ENCODE data around the gene SLC25A21.

Gene SLC25A21

DNA sequence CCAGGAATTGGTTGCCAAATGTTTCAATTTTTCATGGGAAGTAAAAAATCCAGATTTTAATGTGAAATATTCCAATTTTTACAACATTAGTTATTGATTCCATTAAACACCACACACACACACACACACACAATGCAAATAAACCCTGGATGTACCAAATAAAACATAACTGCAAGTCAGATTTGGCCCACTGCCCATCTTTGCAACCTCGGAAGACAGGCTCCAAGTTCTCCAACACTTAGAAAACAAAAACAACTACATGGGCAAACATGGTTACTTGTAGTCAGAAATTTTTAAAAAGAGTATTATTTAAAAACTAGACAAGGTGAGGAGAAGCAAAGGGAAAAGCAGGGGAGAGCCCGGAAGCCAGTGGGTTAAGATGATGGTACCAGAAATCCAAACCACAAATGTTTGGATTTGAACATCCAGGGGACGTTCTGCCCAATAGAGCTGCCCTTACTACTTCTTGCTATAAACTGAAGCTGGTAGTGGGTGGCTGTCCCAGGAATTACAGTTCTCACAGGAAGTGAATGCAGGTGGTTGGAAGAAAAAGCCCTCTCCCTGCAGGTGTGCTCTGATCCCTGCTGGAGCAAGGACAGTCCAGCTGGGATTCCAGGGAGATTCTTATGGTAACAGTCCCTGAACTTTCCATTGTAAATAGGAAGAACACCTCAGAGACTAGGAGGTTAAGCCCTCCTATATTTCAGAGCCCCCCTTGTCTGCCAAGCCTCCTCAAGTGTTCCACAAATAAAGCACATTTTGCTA, 111.7 kb downstream of the SLC25A21 start (continued):
- TF ChIP-seq ZFP69B (tag by site-specific recombination; IDR thresholded peaks at IDR 0.05) (no peak), TSHZ1 (tag by site-specific recombination; IDR thresholded peaks at IDR 0.05; ENCODE audit: borderline replicate concordance) (no peak), ZNF23 (tag by site-specific recombination; IDR thresholded peaks at IDR 0.05; ENCODE audit: borderline replicate concordance) (no peak), ZNF398 (tag by site-specific recombination; IDR thresholded peaks at IDR 0.05) (0 out of 2 replicates have a peak, but pooled peaks have one; percentile 12), ZSCAN16 (tag by site-specific recombination; IDR thresholded peaks at IDR 0.05) (no peak), MZF1 (tag by site-specific recombination; IDR thresholded peaks at IDR 0.05; ENCODE audit: borderline replicate concordance) (no peak), ZNF776 (tag by site-specific recombination; IDR thresholded peaks at IDR 0.05; ENCODE audit: borderline replicate concordance) (no peak), ZIC2 (tag by site-specific recombination; IDR thresholded peaks at IDR 0.05) (peak; percentile 86), ZNF830 (tag by site-specific recombination; IDR thresholded peaks at IDR 0.05; ENCODE audit: low read depth) (no peak), ZNF26 (tag by site-specific recombination; IDR thresholded peaks at IDR 0.05) (no peak), SCRT2 (tag by site-specific recombination; IDR thresholded peaks at IDR 0.05) (peak; percentile 63; the same call in 1 of the 2 replicates), ZNF768 (tag by site-specific recombination; IDR thresholded peaks at IDR 0.05) (no peak), ZNF155 (tag by site-specific recombination; IDR thresholded peaks at IDR 0.05) (no peak), KLF9 (tag by site-specific recombination; IDR thresholded peaks at IDR 0.05; ENCODE audit: low read depth) (no peak), MYNN (tag by site-specific recombination; IDR thresholded peaks at IDR 0.05; ENCODE audit: borderline replicate concordance) (no peak), ZNF555 (tag by site-specific recombination; conservative IDR thresholded peaks at IDR 0.05) (no peak), ZNF76 (tag by site-specific recombination; IDR thresholded peaks at IDR 0.05; ENCODE audit: borderline replicate concordance, low read depth) (no peak), ZNF214 (tag by site-specific recombination; IDR thresholded peaks at IDR 0.05; ENCODE audit: borderline replicate concordance) (no peak)
- TF ChIP-seq, protein P1, sequence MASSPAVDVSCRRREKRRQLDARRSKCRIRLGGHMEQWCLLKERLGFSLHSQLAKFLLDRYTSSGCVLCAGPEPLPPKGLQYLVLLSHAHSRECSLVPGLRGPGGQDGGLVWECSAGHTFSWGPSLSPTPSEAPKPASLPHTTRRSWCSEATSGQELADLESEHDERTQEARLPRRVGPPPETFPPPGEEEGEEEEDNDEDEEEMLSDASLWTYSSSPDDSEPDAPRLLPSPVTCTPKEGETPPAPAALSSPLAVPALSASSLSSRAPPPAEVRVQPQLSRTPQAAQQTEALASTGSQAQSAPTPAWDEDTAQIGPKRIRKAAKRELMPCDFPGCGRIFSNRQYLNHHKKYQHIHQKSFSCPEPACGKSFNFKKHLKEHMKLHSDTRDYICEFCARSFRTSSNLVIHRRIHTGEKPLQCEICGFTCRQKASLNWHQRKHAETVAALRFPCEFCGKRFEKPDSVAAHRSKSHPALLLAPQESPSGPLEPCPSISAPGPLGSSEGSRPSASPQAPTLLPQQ (tag by site-specific recombination; IDR thresholded peaks at IDR 0.05), result no peak
- TF ChIP-seq, protein P2, sequence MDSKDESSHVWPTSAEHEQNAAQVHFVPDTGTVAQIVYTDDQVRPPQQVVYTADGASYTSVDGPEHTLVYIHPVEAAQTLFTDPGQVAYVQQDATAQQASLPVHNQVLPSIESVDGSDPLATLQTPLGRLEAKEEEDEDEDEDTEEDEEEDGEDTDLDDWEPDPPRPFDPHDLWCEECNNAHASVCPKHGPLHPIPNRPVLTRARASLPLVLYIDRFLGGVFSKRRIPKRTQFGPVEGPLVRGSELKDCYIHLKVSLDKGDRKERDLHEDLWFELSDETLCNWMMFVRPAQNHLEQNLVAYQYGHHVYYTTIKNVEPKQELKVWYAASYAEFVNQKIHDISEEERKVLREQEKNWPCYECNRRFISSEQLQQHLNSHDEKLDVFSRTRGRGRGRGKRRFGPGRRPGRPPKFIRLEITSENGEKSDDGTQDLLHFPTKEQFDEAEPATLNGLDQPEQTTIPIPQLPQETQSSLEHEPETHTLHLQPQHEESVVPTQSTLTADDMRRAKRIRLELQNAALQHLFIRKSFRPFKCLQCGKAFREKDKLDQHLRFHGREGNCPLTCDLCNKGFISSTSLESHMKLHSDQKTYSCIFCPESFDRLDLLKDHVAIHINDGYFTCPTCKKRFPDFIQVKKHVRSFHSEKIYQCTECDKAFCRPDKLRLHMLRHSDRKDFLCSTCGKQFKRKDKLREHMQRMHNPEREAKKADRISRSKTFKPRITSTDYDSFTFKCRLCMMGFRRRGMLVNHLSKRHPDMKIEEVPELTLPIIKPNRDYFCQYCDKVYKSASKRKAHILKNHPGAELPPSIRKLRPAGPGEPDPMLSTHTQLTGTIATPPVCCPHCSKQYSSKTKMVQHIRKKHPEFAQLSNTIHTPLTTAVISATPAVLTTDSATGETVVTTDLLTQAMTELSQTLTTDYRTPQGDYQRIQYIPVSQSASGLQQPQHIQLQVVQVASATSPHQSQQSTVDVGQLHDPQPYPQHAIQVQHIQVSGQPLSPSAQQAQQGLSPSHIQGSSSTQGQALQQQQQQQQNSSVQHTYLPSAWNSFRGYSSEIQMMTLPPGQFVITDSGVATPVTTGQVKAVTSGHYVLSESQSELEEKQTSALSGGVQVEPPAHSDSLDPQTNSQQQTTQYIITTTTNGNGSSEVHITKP (tag by site-specific recombination; IDR thresholded peaks at IDR 0.05), result peak; percentile 50; the same call in 1 of the 2 replicates
- TF ChIP-seq, protein P3, sequence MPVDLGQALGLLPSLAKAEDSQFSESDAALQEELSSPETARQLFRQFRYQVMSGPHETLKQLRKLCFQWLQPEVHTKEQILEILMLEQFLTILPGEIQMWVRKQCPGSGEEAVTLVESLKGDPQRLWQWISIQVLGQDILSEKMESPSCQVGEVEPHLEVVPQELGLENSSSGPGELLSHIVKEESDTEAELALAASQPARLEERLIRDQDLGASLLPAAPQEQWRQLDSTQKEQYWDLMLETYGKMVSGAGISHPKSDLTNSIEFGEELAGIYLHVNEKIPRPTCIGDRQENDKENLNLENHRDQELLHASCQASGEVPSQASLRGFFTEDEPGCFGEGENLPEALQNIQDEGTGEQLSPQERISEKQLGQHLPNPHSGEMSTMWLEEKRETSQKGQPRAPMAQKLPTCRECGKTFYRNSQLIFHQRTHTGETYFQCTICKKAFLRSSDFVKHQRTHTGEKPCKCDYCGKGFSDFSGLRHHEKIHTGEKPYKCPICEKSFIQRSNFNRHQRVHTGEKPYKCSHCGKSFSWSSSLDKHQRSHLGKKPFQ (tag by site-specific recombination; IDR thresholded peaks at IDR 0.05), result 0 out of 2 replicates have a peak, but pooled peaks have one; percentile 25
- TF ChIP-seq, protein P4, sequence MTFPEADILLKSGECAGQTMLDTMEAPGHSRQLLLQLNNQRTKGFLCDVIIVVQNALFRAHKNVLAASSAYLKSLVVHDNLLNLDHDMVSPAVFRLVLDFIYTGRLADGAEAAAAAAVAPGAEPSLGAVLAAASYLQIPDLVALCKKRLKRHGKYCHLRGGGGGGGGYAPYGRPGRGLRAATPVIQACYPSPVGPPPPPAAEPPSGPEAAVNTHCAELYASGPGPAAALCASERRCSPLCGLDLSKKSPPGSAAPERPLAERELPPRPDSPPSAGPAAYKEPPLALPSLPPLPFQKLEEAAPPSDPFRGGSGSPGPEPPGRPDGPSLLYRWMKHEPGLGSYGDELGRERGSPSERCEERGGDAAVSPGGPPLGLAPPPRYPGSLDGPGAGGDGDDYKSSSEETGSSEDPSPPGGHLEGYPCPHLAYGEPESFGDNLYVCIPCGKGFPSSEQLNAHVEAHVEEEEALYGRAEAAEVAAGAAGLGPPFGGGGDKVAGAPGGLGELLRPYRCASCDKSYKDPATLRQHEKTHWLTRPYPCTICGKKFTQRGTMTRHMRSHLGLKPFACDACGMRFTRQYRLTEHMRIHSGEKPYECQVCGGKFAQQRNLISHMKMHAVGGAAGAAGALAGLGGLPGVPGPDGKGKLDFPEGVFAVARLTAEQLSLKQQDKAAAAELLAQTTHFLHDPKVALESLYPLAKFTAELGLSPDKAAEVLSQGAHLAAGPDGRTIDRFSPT (tag by site-specific recombination; IDR thresholded peaks at IDR 0.05), result no peak
